Subcutaneous adipose tissue (tissue), 4 donors: ENCODE data around the gene LGALS16. TPM values are rescaled to one million over a fixed set of nuclear protein-coding genes. Genes with fewer than 3 reads are reported as not detected.

Experiments
- total RNA-seq, 4 donors: library from RNA; depleted of rRNA; stranded (reverse); fragments of >200 nt; gene quantifications; one replicate each; pipeline ENCODE4 v1.1.0, GENCODE V29; 2016
- TF ChIP-seq, protein P1 (sequence below): fragments of 450-650 bp; IDR thresholded peaks from one replicate; pipeline ENCODE4 v1.5.1; 2016; ENCODE audit warnings: low read depth, mild to moderate bottlenecking, control low read depth, antibody characterized with exemption, moderate library complexity

LGALS16 gene
- total RNA-seq, 4 donors from 2014 or later = not detected

GRCh38 chr19:39631626-39632025 is 24.1 kb upstream of the LGALS16 start:
- TF ChIP-seq, protein P1, sequence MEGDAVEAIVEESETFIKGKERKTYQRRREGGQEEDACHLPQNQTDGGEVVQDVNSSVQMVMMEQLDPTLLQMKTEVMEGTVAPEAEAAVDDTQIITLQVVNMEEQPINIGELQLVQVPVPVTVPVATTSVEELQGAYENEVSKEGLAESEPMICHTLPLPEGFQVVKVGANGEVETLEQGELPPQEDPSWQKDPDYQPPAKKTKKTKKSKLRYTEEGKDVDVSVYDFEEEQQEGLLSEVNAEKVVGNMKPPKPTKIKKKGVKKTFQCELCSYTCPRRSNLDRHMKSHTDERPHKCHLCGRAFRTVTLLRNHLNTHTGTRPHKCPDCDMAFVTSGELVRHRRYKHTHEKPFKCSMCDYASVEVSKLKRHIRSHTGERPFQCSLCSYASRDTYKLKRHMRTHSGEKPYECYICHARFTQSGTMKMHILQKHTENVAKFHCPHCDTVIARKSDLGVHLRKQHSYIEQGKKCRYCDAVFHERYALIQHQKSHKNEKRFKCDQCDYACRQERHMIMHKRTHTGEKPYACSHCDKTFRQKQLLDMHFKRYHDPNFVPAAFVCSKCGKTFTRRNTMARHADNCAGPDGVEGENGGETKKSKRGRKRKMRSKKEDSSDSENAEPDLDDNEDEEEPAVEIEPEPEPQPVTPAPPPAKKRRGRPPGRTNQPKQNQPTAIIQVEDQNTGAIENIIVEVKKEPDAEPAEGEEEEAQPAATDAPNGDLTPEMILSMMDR = no peak

GRCh38 chr19:39637891-39638290 is 17.8 kb upstream of the LGALS16 start:
- TF ChIP-seq, protein P1 = no peak

GRCh38 chr19:39641773-39642172 is 13.9 kb upstream of the LGALS16 start:
- TF ChIP-seq, protein P1 = no peak

GRCh38 chr19:39643591-39643990 is 12.1 kb upstream of the LGALS16 start:
- TF ChIP-seq, protein P1 = no peak

DNA sequence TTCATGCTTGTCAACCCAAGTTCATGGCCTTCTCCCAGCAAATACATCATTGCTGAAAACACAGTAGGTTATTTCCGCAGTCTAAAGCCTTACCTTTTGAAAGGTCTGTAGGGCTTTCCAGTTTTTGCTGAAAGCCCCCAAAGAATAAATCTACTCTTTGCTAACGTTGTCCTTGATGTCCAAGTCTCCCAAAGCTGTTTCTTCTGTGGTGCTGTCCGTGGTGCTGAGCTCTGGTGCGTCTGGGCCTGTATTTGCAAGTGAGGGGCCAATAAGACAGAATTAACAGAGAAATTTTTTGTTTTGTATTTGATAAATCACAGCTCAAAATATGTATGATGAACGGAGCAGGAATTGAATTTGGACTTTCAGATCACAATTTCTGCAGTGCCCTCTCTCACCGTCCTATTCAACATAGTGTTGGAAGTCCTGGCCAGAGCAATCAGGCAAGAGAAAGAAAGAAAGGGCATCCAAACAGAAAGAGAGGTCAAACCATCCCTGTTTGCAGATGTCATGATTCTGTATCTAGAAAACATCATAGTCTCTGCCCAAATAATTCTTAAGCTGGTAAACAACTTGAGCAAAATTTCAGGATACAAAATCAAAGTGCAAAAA is 9.8 kb upstream of the LGALS16 start:
- TF ChIP-seq, protein P1 = no peak

DNA sequence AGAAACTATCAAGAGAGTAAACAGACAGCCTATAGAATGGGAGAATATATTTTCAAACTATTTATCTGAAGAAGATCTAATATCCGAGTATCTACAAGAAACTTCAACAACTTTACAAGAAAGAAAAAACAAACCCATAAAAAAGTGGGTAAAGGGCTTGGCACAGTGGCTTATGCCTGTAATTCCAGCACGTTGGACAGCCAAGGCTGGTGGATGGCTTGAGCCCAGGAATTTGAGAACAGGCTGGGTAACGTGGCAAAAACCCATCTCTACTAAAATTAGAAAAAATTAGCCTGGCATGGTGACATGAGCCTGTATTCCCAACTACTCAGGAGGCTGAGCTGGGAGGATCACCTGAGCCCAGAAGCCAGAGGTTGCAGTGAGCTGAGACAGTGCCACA is 7.8 kb upstream of the LGALS16 start:
- TF ChIP-seq, protein P1 = no peak

DNA sequence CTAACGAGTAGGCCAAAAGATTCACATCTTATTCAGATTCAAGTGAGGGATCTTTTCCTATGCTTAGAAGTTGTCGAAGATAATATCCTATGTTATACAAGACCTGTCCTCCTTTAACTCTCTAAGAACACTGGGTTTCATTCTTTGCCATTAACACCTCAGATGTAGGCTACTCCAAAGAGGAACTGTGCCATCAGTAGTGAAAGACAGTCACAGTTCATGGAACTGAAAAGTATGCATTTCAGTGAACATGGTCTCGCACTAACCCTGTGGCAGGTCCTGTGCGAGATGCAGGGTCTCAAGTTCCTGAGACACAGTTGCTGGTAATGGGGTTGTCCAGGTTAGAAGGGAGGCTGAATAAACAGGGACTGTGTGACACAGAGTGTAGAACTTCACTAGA is 4.1 kb downstream of the LGALS16 start:
- TF ChIP-seq, protein P1 = no peak
